Thyroid gland (tissue), 4 donors: ENCODE data around the gene SLC1A7.

Experiments used
- POLR2A ChIP-seq, 2 donors: fragments of 450-650 bp; IDR thresholded peaks; one replicate each; pipeline ENCODE4 v1.6.1; 2017; ENCODE audit warnings: antibody characterized with exemption in 2 of 2, mild to moderate bottlenecking in 2 of 2, moderate library complexity in 1 of 2
- TF ChIP-seq, protein P1 (sequence below), 6 experiments: fragments of 200-600 bp in 3 of 6; fragments of 450-650 bp in 3 of 6; sonication (generic) in 3 of 6; IDR thresholded peaks; one replicate each; pipeline ENCODE4 v1.5.1; 2016 to 2019; ENCODE audit warnings: antibody characterized with exemption in 6 of 6, mild to moderate bottlenecking in 2 of 6, inconsistent platforms in 1 of 6, moderate library complexity in 1 of 6

DNA sequence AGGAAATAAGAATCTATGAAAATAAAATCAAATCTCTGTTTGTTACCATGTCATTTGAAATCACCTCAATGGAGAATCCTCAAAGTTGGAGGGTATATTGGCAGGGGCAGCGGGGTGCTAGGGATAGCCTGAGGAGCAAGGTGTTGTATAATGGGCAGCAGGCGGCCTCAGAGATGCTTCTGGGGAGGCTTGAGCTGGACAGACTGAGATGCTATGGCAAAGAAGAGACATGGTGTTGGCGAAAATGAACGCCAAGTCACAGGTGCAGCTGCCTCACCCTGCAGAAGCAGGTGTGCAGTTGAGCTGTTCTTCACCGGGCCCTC, 3.1 kb upstream of the SLC1A7 start:
- TF ChIP-seq, protein P1, sequence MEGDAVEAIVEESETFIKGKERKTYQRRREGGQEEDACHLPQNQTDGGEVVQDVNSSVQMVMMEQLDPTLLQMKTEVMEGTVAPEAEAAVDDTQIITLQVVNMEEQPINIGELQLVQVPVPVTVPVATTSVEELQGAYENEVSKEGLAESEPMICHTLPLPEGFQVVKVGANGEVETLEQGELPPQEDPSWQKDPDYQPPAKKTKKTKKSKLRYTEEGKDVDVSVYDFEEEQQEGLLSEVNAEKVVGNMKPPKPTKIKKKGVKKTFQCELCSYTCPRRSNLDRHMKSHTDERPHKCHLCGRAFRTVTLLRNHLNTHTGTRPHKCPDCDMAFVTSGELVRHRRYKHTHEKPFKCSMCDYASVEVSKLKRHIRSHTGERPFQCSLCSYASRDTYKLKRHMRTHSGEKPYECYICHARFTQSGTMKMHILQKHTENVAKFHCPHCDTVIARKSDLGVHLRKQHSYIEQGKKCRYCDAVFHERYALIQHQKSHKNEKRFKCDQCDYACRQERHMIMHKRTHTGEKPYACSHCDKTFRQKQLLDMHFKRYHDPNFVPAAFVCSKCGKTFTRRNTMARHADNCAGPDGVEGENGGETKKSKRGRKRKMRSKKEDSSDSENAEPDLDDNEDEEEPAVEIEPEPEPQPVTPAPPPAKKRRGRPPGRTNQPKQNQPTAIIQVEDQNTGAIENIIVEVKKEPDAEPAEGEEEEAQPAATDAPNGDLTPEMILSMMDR (IDR thresholded peaks at IDR 0.05): no peak
- no peak for TF ChIP-seq POLR2A (IDR thresholded peaks at IDR 0.05)
